Right lobe of liver (tissue), 4 donors: ENCODE measurements around the gene ACBD6.

Experiments
- CTCF ChIP-seq, 4 donors: fragments of 200-600 bp in 3 of 4; fragments of 450-650 bp in 1 of 4; IDR thresholded peaks; one replicate each; pipeline versions ENCODE4 v1.5.1 to v1.8.0; 2016 to 2022; ENCODE audit warnings: antibody characterized with exemption in 4 of 4, mild to moderate bottlenecking in 2 of 4
- POLR2A ChIP-seq: fragments of 450-650 bp; IDR thresholded peaks from one replicate; pipeline ENCODE4 v1.6.1; 2017; ENCODE audit warnings: antibody characterized with exemption, mild to moderate bottlenecking
- donor health status: DM: no; HTN: no; CAD: no.
- donor health status: DM: no; HTN: no; CAD: no.
- donor health status: DM: no; HTN: yes; CAD: no.

GRCh38 chr1:180290265-180291001 is 211.9 kb downstream of the ACBD6 start:
- no peak for TF ChIP-seq CTCF (IDR thresholded peaks at IDR 0.05)
- TF ChIP-seq POLR2A: no peak
